Activated CD4-positive, alpha-beta T cell treated with anti-CD3 and anti-CD28 coated beads for 1 hour (primary cell): Measurements from ENCODE around the gene TBC1D10A.

Experiments used
- DNase-seq: peaks from one replicate; pipeline ENCODE4 v3.0.0-alpha.2; 2020

TBC1D10A gene

DNA sequence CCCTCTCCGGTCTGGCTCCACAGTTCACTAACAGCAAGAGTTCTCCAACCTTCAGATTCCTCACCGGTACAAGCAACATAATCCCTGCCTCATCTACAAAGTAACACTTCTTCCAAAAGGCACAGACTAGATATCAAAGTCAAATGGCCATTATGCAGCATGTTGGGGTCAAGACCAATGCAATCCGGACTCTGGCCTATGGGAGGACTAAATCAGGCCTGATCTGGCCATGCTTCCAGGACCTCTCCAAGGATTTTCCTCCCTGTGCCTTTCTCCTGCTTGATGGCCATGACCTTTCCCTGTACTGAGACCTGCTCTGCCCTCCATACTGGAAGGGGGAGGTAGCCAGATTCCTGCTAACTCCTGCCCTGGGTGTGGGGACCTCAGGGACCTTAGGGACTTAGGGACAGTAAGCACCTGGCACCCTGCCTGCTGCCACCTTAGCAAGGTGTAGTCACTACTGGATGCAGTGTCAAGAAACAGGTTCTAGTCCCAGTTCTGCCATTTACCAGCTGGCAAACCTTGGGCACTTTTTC lies 6.7 kb downstream of the TBC1D10A start:
- no peak for DNase-seq

DNA sequence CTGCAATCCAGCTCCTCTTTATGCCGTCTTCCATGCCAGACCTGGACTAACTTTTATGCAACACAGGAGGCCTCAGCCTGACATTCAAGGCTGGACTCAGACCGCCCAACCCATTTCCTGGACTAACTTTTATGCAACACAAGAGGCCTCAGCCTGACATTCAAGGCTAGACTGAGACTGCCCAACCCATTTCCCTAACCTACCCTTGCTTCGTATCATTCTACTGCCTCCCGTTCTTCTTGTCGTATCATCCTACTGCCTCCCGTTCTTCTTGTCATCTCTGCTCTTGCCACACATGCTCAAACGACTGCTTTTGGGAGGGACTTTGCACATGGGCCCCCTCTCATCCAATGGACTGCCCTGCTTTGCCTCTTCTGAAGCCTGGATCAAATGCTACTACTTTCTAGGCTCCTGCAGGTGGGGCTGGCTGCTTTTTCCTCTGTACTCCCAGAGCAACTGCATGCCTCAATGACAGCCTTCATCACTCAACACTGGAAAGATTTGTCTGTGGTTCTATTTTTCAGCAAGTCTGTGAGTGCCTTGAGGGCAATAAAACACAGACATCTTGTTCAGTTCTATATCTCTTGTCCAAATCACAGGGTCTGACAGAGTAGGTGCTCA lies 7.8 kb downstream of the TBC1D10A start:
- DNase-seq = no peak

DNA sequence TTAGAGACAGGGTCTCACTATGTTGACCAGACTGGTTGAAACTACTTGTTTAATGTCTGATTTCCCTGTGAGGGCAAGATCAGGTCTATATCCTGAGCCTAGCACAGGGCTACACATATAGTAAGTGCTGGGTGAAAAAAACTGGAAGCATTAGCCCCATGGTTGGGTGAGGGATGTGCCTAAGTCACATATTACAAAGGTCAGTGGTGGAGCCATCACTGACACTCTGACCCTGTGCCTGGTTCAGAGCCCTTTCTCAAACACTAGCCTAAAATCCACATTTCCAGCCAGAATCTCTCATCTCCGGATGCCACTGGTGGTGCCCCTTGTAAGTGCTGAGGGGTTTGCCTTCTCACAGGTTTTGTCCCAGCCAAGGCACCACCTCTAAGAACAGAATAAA lies 9.0 kb downstream of the TBC1D10A start:
- no peak for DNase-seq

DNA sequence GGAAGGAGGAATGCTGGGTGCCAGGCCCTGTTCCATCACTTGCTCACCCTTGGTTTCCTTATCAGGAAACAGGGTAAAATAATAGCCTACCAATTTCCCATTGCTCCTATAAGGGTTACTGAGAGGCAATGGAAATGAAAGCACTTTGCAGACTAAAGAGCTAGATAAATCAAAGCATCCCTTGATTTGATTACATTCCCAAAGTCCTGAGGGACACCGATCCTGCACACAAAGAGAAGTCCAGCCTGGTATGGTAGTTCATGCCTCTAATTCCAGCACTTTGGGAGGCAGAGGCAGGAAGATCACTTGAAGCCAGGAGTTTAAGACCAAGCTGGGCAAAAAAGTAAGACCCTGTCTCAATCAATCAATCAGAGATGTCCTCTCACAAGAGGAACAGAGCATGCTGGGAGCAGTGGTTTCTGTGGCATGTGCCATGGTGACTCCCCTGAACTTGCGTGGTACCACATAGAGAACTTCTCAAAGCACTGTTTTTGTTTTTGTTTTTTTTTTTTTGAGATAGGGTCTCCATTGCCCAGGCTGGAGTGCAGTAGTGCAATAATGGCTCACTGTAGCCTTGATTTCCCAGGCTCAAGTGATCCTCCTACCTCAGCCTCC lies 10.7 kb downstream of the TBC1D10A start:
- DNase-seq = no peak

- peak; percentile 26 for DNase-seq
These were observed 11.8 kb downstream of the TBC1D10A start for GRCh38 chr22:30314915-30315314.

DNA sequence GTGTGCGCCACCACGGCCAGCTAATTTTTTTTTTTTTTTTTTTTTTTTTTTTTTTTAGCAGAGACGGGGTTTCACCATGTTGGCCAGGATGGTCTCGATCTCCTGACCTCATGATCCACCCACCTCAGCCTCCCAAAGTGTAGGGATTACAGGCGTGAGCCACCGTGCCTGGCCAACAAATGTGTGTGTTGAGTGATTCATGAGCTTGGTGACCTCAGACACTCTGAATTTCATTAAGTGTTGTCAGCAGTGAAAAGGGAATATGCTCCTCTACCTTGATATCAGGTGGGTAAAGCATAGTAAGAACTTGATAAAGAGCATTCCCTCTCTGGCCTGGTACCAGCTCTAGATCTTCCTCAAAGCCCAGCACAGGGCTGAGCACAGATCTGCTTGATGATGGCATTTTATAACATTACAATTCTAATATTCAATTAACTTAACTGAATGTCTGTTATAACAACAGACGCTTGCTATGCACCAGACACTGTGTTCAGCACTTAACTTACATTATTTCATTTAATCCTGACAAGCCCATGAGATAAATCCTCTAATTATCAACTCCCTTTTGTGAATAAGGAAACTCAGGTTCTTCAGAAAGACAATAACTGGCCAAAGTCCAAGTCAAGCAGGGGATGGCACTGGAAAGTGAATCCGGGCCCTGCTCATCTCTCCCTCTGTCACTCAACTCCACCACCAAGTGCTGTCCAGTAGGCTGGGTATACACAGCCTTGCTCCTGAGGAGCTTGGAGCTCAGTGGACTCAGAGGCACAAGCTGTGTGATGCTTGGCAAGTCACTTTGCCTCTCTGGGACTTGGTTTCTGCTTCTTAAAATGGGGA lies 13.0 kb downstream of the TBC1D10A start:
- no peak for DNase-seq

DNA sequence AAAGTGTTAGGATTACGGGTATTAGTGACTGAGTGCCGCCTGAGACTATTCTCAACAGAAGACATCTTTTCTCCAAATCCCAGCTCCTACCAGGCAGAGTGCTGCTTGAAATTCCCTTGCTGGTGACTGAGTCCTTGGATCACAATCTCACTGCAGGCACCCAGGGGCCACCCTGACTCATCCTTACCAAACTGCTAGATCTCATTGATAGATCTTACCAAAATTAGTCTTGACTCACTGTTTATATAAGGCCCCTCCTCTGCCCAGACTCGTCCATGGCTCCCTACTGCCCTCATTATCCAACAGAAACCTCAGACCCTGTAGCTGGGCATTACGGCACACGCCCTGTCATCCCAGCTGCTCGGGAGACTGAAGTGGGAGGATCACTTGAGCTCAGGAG lies 14.7 kb downstream of the TBC1D10A start:
- DNase-seq = no peak

GRCh38 chr22:30310881-30311771 lies 15.6 kb downstream of the TBC1D10A start:
- DNase-seq = no peak

DNA sequence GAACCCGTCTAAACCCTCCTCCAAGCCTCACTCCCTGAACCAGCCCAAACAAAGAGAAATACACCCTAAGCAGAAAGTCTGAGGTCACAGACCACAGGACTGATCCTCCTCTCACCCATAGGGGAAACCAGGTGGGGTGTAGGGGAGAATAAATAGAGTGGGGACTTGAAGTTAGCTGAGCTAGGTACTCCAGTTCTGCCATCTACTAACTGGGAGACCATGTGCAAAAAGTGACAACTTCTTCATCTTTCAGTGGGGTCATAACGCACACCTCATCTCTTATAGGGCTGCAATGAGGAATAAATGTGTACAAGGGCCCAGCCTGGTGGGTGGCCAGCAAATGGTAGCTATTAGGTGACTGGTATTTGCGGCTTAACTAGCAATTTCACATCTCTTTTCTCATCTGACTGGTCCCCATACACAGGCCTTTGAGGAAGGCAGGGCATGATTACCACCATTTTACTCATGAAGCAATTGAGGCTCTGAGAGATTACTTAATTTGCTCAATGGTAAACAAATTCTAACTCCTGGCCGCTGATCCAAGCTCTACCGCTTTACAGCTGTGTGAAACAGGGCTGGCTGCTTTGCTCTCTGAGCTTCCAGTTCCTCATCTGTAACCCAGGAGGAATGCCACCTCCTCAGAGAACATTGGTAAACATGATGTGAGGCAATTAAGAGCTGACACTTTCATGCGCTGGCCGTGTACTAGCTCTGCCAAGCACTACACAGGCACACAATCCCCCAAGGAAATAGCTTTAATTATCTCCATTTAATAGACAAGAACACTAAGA lies 16.6 kb downstream of the TBC1D10A start:
- no peak for DNase-seq

DNA sequence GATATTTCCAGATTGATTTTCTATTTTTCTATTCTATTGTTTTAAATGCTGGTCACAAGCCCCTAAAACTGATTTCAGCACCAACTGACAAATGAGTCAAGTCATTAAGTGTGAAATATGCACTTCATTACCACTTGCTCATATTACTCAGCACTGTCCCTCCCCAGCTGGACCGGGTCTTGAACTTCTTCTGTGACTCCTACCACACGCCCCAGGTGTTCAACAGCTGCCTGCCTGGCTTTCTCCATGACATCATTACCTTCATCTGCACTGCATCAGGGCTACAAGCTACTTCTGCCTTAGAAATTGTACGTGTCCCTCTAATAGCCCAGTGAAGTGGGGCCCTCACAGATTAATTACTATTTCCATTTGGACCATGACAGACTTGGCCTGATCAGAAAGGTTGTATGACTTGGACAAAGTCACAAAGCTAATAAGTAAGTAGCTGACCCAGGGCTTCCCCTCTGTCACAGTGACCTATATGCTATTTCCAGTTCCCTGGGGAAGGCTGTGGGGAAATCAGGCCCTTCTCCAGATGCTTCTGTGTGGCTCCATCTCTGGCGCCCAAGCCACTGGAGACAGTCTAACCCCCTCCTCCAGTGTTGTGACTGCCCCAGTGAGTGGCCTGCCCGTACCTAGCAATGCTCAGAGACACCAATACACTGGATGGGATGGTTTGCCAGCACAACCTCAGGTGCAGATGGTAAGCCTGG lies 18.1 kb downstream of the TBC1D10A start:
- no peak for DNase-seq

- no peak for DNase-seq
These were observed 18.6 kb downstream of the TBC1D10A start for GRCh38 chr22:30308093-30308492.

DNA sequence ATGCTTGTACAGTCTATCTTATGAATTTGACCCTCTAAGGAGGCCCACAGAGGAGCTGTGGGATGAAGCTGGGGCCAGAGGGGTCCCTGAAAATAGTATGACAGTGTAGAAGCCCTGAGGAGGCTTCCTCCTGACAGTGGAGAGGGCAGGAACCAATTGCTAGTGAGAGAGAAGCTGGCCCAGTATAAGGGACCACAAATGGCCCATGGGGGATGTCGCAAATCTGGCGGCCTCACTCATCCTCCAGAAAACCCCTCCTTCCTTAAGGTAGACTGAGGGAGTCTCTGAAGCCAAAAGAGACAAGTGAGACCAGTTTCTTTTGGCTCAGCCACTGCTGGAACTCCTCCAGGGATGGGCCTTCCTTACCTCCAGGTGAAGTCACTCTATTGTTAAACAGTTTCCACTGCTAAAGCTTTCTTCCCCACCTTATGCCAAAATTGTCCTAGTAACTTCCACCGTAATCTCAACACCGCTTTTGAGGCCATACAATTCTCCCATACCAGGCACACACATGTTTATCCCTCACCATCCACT lies 19.6 kb downstream of the TBC1D10A start:
- DNase-seq = no peak

- no peak for DNase-seq
These were observed 20.1 kb downstream of the TBC1D10A start for GRCh38 chr22:30306627-30307011.

GRCh38 chr22:30305906-30306626 lies 20.7 kb downstream of the TBC1D10A start:
- DNase-seq = no peak

DNA sequence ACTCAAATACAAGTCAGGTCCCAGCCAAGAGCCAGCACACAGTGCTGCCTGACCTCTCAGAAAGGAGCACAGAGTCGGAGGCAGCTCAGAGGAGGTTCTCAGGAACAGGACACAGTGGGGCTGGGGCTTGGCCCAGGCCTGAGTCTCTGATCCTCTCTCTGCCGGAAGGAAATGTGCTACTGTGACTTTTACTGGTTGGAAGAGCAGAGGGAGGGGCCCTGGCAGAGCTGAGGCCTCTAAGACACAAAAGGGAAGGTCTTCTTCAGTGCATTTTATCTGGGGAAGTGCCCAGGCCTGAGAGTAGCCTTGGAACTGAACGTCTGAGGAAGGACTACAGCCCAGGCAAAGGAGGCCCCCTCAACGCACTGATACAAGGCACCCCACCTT lies 21.2 kb downstream of the TBC1D10A start:
- DNase-seq = peak; percentile 22

- DNase-seq = no peak
These were observed 22.1 kb downstream of the TBC1D10A start for GRCh38 chr22:30304495-30305244.

GRCh38 chr22:30302810-30303138 lies 24.0 kb downstream of the TBC1D10A start:
- DNase-seq = no peak

DNA sequence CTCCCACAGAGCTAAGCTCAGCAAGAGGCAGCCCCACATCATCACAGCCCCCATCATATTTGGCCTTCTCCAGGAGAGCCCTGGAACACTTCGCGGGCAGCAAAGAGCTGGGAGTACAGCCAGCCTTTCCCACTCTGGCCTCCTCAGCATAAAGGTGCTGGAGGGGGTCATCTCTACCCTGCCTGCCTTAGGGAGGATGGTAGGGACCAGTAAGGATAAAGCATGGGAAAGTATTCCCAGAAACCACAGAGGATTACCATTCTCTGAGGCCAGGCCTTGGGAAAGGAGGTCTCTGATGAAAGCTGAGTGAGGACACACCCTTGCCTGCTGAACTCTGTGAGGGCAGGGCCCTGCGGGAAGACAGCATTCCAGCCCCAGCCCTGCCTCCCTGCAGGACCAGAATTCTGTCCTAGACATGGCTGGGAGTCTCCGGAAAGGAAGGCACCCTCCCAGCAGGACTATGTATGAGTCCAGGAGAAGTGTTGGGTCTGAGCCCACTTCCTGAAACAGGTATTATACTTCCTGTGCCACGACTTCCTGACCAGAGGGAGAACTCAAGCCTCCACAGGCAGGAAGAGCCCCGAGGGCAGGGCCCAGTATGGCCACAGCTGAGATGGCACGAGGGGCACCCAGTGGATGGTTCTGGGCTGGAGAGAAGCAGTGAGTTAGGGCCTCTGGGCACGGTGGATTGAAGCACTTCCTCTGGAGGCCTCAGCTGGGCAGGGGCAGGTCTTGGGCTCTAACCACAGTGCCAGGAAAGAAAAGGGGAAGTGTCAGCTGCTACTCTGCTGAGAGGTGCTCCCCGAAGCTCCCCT lies 24.5 kb downstream of the TBC1D10A start:
- DNase-seq = no peak

GRCh38 chr22:30299322-30299721 lies 27.4 kb downstream of the TBC1D10A start:
- DNase-seq = no peak
